A549 (cell line): ENCODE results near the gene CCDC57.

Experiments used
- CBX2 ChIP-seq: fragments of 200-600 bp; sonication (generic); IDR thresholded peaks from 2 replicates; pipeline ENCODE4 v1.6.1; 2016; ENCODE audit warnings: low read depth, mild to moderate bottlenecking, borderline replicate concordance
- CEBPB ChIP-seq, 2 experiments: fragments of >200 bp in 1 of 2; sonication (Bioruptor Twin) in 1 of 2; formaldehyde crosslinking in 1 of 2; IDR thresholded peaks; 2 replicates each; pipeline ENCODE4 v1.6.1; 2012 to 2016
- EP300 ChIP-seq, 2 experiments: fragments of >200 bp; sonication (Bioruptor Twin); formaldehyde crosslinking; IDR thresholded peaks; 2 replicates in 1 of 2; 3 replicates in 1 of 2; pipeline ENCODE4 v1.6.1; 2016 to 2017
- FOSL2 ChIP-seq, 2 experiments: fragments of 450-650 bp in 1 of 2; fragments of >200 bp in 1 of 2; sonication (Bioruptor Twin) in 1 of 2; formaldehyde crosslinking; IDR thresholded peaks; 2 replicates each; pipeline versions ENCODE4 v1.5.0 to v1.6.1; 2016 to 2020; ENCODE audit warnings: mild to moderate bottlenecking in 1 of 2, moderate library complexity in 1 of 2
- HOXB13 ChIP-seq: fragments of 250-450 bp; sonication (Bioruptor Pico); IDR thresholded peaks from 2 replicates; pipeline ENCODE4 v1.5.0; 2020; ENCODE audit warnings: low read depth, mild to moderate bottlenecking, moderate library complexity
- POLR2A ChIP-seq: IDR thresholded peaks from 2 replicates; pipeline ENCODE4 v1.6.1; 2012; ENCODE audit warnings: mild to moderate bottlenecking, low read length
- POLR2AphosphoS2 ChIP-seq: conservative IDR thresholded peaks from 2 replicates; pipeline ENCODE4 v1.6.1; 2012; ENCODE audit warnings: low read length, improper control_type of control experiment, inconsistent platforms
- RAD21 ChIP-seq, 2 experiments: fragments of >200 bp in 1 of 2; sonication (Bioruptor Twin) in 1 of 2; formaldehyde crosslinking in 1 of 2; IDR thresholded peaks in 1 of 2; conservative IDR thresholded peaks in 1 of 2; 2 replicates in 1 of 2; 3 replicates in 1 of 2; pipeline ENCODE4 v1.6.1; 2012 to 2018; ENCODE audit warnings: inconsistent platforms in 1 of 2
- SREBF2 ChIP-seq: fragments of 450-650 bp; IDR thresholded peaks from 2 replicates; pipeline ENCODE4 v1.6.1; 2014; ENCODE audit warnings: mild to moderate bottlenecking, moderate library complexity
- TF ChIP-seq, protein P1 (sequence below): fragments of >200 bp; sonication (Bioruptor Twin); formaldehyde crosslinking; IDR thresholded peaks from 3 replicates; pipeline ENCODE4 v1.5.1; 2016
- TF ChIP-seq, protein P2 (sequence below): IDR thresholded peaks from 2 replicates; pipeline ENCODE4 v1.6.1; 2012
- TF ChIP-seq, protein P3 (sequence below): fragments of 450-650 bp; IDR thresholded peaks from 2 replicates; pipeline ENCODE4 v1.6.1; 2014; ENCODE audit warnings: antibody characterized with exemption
- TF ChIP-seq, protein P4 (sequence below): fragments of 200-600 bp; sonication (generic); IDR thresholded peaks from 2 replicates; pipeline ENCODE4 v1.6.1; 2016; ENCODE audit warnings: antibody characterized with exemption, mild to moderate bottlenecking, moderate library complexity
- TF ChIP-seq, protein P5 (sequence below): IDR thresholded peaks from 2 replicates; pipeline ENCODE4 v1.6.1; 2012; ENCODE audit warnings: low read depth, borderline replicate concordance

DNA sequence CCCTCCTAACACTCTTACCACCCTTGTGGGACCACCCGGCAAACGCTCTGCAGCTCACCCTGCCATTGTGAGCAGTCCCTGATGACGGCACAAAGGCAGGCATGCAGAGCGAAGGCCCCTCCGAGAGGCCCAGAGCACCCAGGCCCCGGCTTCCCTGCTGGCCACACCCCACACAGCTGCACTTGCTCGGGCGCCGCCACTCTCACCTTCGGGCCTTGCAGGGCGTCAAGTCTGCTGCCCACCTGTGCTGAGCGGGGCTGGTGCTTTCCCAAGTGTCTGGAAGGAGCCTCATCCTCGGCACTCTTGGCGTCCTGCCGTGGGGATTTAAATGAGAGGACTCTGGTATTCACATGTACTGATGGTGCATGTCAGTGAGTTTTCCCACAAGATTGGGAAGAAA, 84.4 kb downstream of the CCDC57 start:
- TF ChIP-seq, protein P1, sequence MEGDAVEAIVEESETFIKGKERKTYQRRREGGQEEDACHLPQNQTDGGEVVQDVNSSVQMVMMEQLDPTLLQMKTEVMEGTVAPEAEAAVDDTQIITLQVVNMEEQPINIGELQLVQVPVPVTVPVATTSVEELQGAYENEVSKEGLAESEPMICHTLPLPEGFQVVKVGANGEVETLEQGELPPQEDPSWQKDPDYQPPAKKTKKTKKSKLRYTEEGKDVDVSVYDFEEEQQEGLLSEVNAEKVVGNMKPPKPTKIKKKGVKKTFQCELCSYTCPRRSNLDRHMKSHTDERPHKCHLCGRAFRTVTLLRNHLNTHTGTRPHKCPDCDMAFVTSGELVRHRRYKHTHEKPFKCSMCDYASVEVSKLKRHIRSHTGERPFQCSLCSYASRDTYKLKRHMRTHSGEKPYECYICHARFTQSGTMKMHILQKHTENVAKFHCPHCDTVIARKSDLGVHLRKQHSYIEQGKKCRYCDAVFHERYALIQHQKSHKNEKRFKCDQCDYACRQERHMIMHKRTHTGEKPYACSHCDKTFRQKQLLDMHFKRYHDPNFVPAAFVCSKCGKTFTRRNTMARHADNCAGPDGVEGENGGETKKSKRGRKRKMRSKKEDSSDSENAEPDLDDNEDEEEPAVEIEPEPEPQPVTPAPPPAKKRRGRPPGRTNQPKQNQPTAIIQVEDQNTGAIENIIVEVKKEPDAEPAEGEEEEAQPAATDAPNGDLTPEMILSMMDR: no peak
- TF ChIP-seq POLR2A (no peak), RAD21 (conservative IDR thresholded peaks at IDR 0.05 in 1 of 2, IDR thresholded peaks at IDR 0.05 in 1 of 2) (no peak), CEBPB (IDR thresholded peaks at IDR 0.05) (no peak), EP300 (IDR thresholded peaks at IDR 0.05) (no peak), FOSL2 (IDR thresholded peaks at IDR 0.05) (no peak), FOSL2 (CRISPR knock-in tag; IDR thresholded peaks at IDR 0.05) (no peak), POLR2AphosphoS2 (no peak), CBX2 (no peak), HOXB13 (CRISPR knock-in tag) (no peak), SREBF2 (no peak)
- TF ChIP-seq, protein P2, sequence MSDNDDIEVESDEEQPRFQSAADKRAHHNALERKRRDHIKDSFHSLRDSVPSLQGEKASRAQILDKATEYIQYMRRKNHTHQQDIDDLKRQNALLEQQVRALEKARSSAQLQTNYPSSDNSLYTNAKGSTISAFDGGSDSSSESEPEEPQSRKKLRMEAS: no peak
- TF ChIP-seq, protein P3, sequence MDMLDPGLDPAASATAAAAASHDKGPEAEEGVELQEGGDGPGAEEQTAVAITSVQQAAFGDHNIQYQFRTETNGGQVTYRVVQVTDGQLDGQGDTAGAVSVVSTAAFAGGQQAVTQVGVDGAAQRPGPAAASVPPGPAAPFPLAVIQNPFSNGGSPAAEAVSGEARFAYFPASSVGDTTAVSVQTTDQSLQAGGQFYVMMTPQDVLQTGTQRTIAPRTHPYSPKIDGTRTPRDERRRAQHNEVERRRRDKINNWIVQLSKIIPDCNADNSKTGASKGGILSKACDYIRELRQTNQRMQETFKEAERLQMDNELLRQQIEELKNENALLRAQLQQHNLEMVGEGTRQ: no peak
- TF ChIP-seq, protein P4, sequence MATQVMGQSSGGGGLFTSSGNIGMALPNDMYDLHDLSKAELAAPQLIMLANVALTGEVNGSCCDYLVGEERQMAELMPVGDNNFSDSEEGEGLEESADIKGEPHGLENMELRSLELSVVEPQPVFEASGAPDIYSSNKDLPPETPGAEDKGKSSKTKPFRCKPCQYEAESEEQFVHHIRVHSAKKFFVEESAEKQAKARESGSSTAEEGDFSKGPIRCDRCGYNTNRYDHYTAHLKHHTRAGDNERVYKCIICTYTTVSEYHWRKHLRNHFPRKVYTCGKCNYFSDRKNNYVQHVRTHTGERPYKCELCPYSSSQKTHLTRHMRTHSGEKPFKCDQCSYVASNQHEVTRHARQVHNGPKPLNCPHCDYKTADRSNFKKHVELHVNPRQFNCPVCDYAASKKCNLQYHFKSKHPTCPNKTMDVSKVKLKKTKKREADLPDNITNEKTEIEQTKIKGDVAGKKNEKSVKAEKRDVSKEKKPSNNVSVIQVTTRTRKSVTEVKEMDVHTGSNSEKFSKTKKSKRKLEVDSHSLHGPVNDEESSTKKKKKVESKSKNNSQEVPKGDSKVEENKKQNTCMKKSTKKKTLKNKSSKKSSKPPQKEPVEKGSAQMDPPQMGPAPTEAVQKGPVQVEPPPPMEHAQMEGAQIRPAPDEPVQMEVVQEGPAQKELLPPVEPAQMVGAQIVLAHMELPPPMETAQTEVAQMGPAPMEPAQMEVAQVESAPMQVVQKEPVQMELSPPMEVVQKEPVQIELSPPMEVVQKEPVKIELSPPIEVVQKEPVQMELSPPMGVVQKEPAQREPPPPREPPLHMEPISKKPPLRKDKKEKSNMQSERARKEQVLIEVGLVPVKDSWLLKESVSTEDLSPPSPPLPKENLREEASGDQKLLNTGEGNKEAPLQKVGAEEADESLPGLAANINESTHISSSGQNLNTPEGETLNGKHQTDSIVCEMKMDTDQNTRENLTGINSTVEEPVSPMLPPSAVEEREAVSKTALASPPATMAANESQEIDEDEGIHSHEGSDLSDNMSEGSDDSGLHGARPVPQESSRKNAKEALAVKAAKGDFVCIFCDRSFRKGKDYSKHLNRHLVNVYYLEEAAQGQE: no peak
- TF ChIP-seq, protein P5, sequence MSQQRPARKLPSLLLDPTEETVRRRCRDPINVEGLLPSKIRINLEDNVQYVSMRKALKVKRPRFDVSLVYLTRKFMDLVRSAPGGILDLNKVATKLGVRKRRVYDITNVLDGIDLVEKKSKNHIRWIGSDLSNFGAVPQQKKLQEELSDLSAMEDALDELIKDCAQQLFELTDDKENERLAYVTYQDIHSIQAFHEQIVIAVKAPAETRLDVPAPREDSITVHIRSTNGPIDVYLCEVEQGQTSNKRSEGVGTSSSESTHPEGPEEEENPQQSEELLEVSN: no peak
